ENCODE results near the gene GJB2. TPM values are rescaled to one million over a fixed set of nuclear protein-coding genes. Genes with fewer than 3 reads are reported as not detected.
A peak's percentile ranks its signal among the peaks of the same experiment; 100 is the strongest.

GJB2 gene
- total and polyA plus RNA-seq, 10 donors = 0.14 to 0.77 (median 0.23) TPM; not detected in 4

DNA sequence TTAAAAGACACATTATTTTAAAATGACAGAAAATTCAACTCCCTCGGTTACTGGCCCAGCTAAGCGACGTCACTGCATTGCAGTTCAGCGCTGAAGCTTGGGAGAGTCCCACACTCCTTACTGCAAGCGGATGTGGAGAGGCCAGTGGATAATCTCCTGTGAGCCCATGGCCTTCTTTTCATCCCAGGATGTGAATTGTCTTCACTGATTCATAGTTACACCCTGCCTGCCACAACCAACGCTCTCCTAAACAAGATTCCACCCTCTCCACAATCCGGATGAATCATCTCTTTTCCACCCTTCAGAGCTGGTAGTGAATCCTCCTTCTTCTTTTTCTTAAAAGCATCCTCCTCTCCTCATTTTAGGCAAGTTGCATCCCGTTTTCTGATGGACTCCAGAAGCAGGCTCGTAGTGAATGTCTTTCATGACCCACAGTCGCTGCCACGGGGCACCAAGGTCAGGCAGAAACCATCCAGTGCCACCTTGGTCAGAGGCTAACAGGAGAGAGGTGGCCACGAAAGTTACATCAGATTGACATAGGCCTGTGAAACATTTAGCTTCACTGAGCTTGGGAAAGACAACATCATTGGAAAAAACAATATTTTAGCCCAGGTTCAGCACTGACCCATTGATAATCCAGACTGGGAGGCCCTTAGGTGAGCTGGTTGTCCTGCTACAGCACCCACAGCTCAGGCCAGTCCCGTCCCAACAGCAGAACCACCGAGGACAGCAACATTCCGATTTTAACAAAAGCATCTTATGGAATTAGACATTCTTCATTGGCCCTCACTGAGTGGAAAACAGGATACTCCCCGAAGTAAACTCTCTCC is 2.0 kb downstream of the GJB2 start:
- Histone ChIP-seq H3K27me3 (replicated peaks in 1 of 7) (peaks cover 22 to 57% (median 48%) of the 10 kb centered on the region in 7 donors), H3K4me3 (no peak overlapping the region), H3K9me3 (no peaks in the 10 kb centered on the region), H3K27ac (no peak overlapping the region), H3K4me1 (peaks cover 19 to 42% (median 32%) of the 10 kb centered on the region in 6 donors), H3K36me3 (no peaks in the 10 kb centered on the region)
- no peak for DNase-seq
- no peak for TF ChIP-seq POLR2AphosphoS5 (IDR thresholded peaks at IDR 0.05)
- no peak for TF ChIP-seq POLR2A (IDR thresholded peaks at IDR 0.05)
- TF ChIP-seq CTCF (IDR thresholded peaks at IDR 0.05 in 8 of 11, conservative IDR thresholded peaks at IDR 0.05 in 3 of 11) = no peak
- WGBS, 5 donors = 87 to 95% (median 88%) methylated on average over 16 of the region's 16 CpGs
- intact Hi-C loops (cut with DNase I; ENCODE audit: low total_unique reads) = loop anchor here (10.0 kb wide), 1 partner anchor 734 kb away; no protein-coding TSS in a partner anchor

GRCh38 chr13:20190076-20190475 is 2.7 kb downstream of the GJB2 start:
- Histone ChIP-seq H3K4me1 (peaks cover 19 to 42% (median 32%) of the 10 kb centered on the region in 6 donors), H3K27ac (no peak overlapping the region), H3K9me3 (no peaks in the 10 kb centered on the region), H3K4me3 (no peak overlapping the region), H3K27me3 (replicated peaks in 1 of 7) (peaks cover 17 to 51% (median 42%) of the 10 kb centered on the region in 7 donors), H3K36me3 (no peaks in the 10 kb centered on the region)
- intact Hi-C loops (cut with DNase I; ENCODE audit: low total_unique reads) = loop anchor here (10.0 kb wide), 1 partner anchor 735 kb away; no protein-coding TSS in a partner anchor
- WGBS, 5 donors = 73 to 85% (median 80%) methylated on average over 5 of the region's 5 CpGs
- DNase-seq = no peak
- no peak for TF ChIP-seq POLR2AphosphoS5 (IDR thresholded peaks at IDR 0.05)
- TF ChIP-seq POLR2A (IDR thresholded peaks at IDR 0.05) = no peak
- TF ChIP-seq CTCF (IDR thresholded peaks at IDR 0.05 in 8 of 11, conservative IDR thresholded peaks at IDR 0.05 in 3 of 11) = no peak

DNA sequence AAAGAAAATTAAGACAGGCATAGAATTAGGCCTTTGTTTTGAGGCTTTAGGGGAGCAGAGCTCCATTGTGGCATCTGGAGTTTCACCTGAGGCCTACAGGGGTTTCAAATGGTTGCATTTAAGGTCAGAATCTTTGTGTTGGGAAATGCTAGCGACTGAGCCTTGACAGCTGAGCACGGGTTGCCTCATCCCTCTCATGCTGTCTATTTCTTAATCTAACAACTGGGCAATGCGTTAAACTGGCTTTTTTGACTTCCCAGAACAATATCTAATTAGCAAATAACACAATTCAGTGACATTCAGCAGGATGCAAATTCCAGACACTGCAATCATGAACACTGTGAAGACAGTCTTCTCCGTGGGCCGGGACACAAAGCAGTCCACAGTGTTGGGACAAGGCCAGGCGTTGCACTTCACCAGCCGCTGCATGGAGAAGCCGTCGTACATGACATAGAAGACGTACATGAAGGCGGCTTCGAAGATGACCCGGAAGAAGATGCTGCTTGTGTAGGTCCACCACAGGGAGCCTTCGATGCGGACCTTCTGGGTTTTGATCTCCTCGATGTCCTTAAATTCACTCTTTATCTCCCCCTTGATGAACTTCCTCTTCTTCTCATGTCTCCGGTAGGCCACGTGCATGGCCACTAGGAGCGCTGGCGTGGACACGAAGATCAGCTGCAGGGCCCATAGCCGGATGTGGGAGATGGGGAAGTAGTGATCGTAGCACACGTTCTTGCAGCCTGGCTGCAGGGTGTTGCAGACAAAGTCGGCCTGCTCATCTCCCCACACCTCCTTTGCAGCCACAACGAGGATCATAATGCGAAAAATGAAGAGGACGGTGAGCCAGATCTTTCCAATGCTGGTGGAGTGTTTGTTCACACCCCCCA is 3.8 kb downstream of the GJB2 start:
- TF ChIP-seq POLR2AphosphoS5 (IDR thresholded peaks at IDR 0.05) (no peak), POLR2A (IDR thresholded peaks at IDR 0.05) (no peak), CTCF (IDR thresholded peaks at IDR 0.05 in 8 of 11, conservative IDR thresholded peaks at IDR 0.05 in 3 of 11) (peak in 3 of 11 experiments; percentile 4 to 17 (median 13))

More for the DNA sequence above, 3.8 kb downstream of the GJB2 start:
- no peaks in the 10 kb centered on the region for H3K36me3 ChIP-seq
- 59 to 77% (median 71%) methylated on average over 27 to 28 of the region's 28 CpGs for WGBS, 5 donors
- intact Hi-C loops (cut with DNase I; ENCODE audit: low total_unique reads) = no loop called here
- peaks cover 11 to 45% (median 31%) of the 10 kb centered on the region in 7 donors for H3K27me3 ChIP-seq (replicated peaks in 1 of 7)
- H3K27ac ChIP-seq = no peak overlapping the region
- H3K4me1 ChIP-seq = peaks cover 15 to 32% (median 25%) of the 10 kb centered on the region in 6 donors
- no peak overlapping the region for H3K4me3 ChIP-seq
- no peaks in the 10 kb centered on the region for H3K9me3 ChIP-seq
- no peak for DNase-seq
